ENCODE results near the gene C1orf21. TPM values are rescaled to one million over a fixed set of nuclear protein-coding genes. Genes with fewer than 3 reads are reported as not detected.

C1orf21 gene
- total RNA-seq, 2 experiments from 2014 or later: 7.7 to 8.8 TPM

DNA sequence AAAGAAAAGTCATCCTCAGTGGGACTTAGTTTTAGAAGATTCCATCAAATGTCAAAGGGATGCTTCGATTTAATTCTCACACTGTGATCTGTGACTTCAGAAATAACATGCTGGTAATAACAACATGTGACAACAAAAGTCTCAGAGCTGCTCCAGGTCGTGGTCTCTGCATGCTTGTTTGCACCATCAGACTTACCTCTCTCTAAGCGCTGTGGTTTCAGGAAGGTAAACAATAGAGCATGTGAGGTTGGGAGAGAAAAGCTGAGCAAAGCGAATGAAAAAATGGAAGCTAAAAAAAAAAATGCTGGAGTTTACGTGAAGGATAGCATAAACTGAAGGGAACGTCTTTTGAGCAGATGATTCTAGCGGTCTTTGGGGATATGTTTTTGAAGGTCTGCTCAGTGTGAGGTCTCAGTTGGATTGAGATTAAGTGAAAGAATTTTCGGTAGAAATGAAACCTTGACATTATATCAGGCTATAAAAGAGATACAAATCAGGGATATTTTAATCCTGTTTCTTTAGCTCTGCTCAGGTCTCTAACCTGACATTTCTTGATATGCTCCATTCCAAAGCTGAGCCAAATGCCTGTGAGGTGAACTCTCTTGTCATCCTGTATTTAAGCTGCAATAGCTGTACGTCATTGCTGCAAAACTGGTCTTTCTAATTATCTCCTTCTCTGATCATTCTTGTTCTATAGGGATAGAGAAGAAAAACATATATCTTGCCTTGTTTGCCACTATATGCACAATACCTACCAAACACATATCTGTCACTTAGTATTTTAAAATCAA lies 86.5 kb downstream of the C1orf21 start:
- Mint-ChIP-seq H3K27ac (no peak overlapping the region), H3K4me3 (no peak overlapping the region), H3K27me3 (peaks cover 13% of the 10 kb centered on the region), H3K9me3 (peaks cover 5% of the 10 kb centered on the region), H3K4me1 (no peaks in the 10 kb centered on the region), H3K36me3 (ENCODE audit: low read depth) (peaks cover 3% of the 10 kb centered on the region)
- POLR2A ChIA-PET: no interaction called here
- DNase-seq: no peak
- CTCF ChIA-PET: no interaction called here

GRCh38 chr1:184476187-184476586 lies 89.4 kb downstream of the C1orf21 start:
- POLR2A ChIA-PET: no interaction called here
- H3K4me3 Mint-ChIP-seq: no peak overlapping the region
- H3K27me3 Mint-ChIP-seq: peaks cover 12% of the 10 kb centered on the region
- H3K36me3 Mint-ChIP-seq (ENCODE audit: low read depth): peaks cover 3% of the 10 kb centered on the region
- CTCF ChIA-PET: no interaction called here
- no peak for DNase-seq
- no peak overlapping the region for H3K27ac Mint-ChIP-seq
- peaks cover 5% of the 10 kb centered on the region for H3K9me3 Mint-ChIP-seq
- H3K4me1 Mint-ChIP-seq: no peaks in the 10 kb centered on the region

- H3K27me3 Mint-ChIP-seq: peaks cover 2% of the 10 kb centered on the region
- no peak overlapping the region for H3K27ac Mint-ChIP-seq
- no peak overlapping the region for H3K4me3 Mint-ChIP-seq
- peaks cover 3% of the 10 kb centered on the region for H3K36me3 Mint-ChIP-seq (ENCODE audit: low read depth)
- H3K4me1 Mint-ChIP-seq: no peaks in the 10 kb centered on the region
- ChIA-PET CTCF (no interaction called here), POLR2A (no interaction called here)
- no peak for DNase-seq
- H3K9me3 Mint-ChIP-seq: peaks cover 4% of the 10 kb centered on the region
Measured at GRCh38 chr1:184479435-184480167, 92.8 kb downstream of the C1orf21 start.

DNA sequence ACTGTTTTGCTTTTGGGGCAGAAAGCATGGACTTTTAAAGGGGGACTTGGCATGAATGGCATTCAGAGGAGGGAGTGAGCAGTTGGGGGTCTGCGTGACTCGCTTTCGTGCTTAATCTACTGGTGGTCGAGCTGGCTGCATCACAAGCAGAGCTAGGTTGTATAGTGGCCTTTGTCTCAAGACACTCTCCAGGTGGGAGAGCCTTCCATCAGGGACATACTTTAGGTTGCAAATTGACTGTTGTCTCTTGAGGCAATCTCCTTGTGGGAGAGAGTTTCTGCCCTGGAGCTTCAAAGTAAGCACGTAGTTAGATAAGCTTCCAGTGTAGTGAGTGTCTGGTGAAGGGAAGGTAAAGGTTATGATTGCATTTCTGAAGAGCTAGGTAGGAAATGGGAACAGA lies 93.9 kb downstream of the C1orf21 start:
- Mint-ChIP-seq H3K27me3 (peaks cover 2% of the 10 kb centered on the region), H3K4me1 (no peaks in the 10 kb centered on the region), H3K36me3 (ENCODE audit: low read depth) (no peaks in the 10 kb centered on the region), H3K4me3 (no peak overlapping the region), H3K27ac (no peak overlapping the region), H3K9me3 (no peaks in the 10 kb centered on the region)
- DNase-seq: no peak
- POLR2A ChIA-PET: no interaction called here
- CTCF ChIA-PET: interaction anchor here (0.7 to 1.1 kb wide), 2 partner anchors 260 to 1912 kb away, joined by 3 read pairs; no protein-coding TSS in a partner anchor

- H3K27ac Mint-ChIP-seq: no peak overlapping the region
- no peak overlapping the region for H3K4me3 Mint-ChIP-seq
- ChIA-PET POLR2A (interaction anchor here (1.2 kb wide), 1 partner anchor 14 kb away, joined by 3 read pairs; no protein-coding TSS in a partner anchor), CTCF (no interaction called here)
- no peak for DNase-seq
- H3K36me3 Mint-ChIP-seq (ENCODE audit: low read depth): no peaks in the 10 kb centered on the region
- H3K27me3 Mint-ChIP-seq: peaks cover 2% of the 10 kb centered on the region
- H3K4me1 Mint-ChIP-seq: no peaks in the 10 kb centered on the region
- H3K9me3 Mint-ChIP-seq: no peaks in the 10 kb centered on the region
Measured at GRCh38 chr1:184482136-184482535, 95.3 kb downstream of the C1orf21 start.

DNA sequence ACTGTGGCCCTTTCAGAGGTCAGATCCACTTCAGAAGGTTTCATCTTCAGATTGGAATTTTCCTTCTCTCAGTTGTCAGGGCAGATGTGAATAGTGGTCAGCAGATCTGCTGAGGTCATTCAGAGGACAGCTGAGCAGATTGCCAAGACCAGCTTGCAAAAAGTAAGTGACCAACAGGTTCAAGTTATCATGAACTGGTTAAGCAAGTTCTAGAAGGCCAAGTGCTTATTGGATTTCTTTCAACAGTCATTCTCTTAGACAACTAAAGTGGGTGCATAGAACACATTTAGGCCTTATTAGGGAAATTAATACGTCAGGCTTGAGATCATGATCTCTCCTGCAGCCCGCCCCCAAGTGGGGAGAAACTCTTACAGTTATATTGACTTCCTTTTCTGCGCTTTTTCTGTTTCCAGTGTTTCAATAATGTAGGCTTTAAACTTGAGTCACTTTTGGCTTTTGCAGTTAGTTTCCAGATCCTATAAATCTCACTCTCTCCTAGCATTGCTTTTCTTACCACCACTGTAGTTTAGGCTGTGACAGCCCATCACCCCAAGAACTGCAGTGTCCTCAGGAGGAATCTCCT lies 96.4 kb downstream of the C1orf21 start:
- no peak for DNase-seq
- H3K4me3 Mint-ChIP-seq: no peak overlapping the region
- H3K4me1 Mint-ChIP-seq: no peaks in the 10 kb centered on the region
- H3K27ac Mint-ChIP-seq: no peak overlapping the region
- no peaks in the 10 kb centered on the region for H3K9me3 Mint-ChIP-seq
- H3K27me3 Mint-ChIP-seq: peaks cover 2% of the 10 kb centered on the region
- CTCF ChIA-PET: no interaction called here
- POLR2A ChIA-PET: no interaction called here
- no peaks in the 10 kb centered on the region for H3K36me3 Mint-ChIP-seq (ENCODE audit: low read depth)

DNA sequence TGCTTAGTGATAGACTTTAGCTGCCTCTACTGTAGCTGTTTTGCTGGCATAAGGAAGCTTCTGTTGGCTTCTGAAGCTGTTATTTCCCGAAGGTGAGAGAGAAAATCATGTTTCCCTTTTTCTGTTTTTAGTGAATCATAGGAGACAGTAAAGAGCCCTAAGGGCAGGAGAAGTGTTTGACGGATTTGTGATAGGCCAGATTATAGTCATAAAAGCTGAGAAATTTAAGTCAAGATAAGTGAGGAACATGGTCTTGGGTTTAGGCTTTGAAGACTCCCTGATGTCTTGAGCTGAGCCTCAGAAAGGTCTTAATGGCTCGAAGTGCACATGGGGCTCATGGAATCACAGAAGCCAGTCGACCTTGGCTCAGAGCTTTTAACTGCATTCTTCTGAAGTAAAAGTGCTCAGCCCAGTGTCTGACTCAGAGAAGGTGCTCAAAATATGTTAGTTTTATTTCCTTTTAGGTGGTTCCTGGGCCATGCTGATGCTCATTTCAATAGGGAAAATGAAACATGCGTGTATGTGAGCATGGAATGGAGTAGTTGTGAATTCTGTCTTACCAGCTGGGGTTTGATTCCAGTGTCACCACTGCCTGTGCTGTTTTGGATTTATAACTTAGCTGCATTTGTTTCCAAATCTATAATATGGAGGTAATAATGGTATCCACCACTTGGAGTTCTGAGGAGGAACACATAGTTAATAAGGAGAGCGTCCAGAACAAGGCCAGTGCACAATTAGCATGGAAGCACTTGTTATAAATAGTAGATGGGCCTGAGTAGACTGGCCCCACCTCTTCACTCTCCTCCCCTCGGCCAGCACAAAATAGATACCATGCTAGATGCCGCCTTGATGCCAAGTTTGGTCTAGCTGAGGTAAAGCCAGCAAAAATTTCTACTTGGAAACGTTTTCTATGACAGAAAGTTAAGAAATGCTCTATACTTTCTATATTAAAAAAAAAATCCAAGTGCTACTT lies 99.2 kb downstream of the C1orf21 start:
- POLR2A ChIA-PET: no interaction called here
- Mint-ChIP-seq H3K36me3 (ENCODE audit: low read depth) (no peaks in the 10 kb centered on the region), H3K4me3 (no peak overlapping the region), H3K4me1 (peaks cover 2% of the 10 kb centered on the region), H3K27ac (no peak overlapping the region), H3K27me3 (no peaks in the 10 kb centered on the region), H3K9me3 (no peaks in the 10 kb centered on the region)
- no peak for DNase-seq
- CTCF ChIA-PET: no interaction called here

GRCh38 chr1:184486761-184487445 lies 100.1 kb downstream of the C1orf21 start:
- no peak overlapping the region for H3K4me3 Mint-ChIP-seq
- no peaks in the 10 kb centered on the region for H3K36me3 Mint-ChIP-seq (ENCODE audit: low read depth)
- no peaks in the 10 kb centered on the region for H3K9me3 Mint-ChIP-seq
- H3K27ac Mint-ChIP-seq: no peak overlapping the region
- ChIA-PET POLR2A (no interaction called here), CTCF (no interaction called here)
- H3K4me1 Mint-ChIP-seq: peaks cover 11% of the 10 kb centered on the region
- no peak for DNase-seq
- H3K27me3 Mint-ChIP-seq: no peaks in the 10 kb centered on the region

DNA sequence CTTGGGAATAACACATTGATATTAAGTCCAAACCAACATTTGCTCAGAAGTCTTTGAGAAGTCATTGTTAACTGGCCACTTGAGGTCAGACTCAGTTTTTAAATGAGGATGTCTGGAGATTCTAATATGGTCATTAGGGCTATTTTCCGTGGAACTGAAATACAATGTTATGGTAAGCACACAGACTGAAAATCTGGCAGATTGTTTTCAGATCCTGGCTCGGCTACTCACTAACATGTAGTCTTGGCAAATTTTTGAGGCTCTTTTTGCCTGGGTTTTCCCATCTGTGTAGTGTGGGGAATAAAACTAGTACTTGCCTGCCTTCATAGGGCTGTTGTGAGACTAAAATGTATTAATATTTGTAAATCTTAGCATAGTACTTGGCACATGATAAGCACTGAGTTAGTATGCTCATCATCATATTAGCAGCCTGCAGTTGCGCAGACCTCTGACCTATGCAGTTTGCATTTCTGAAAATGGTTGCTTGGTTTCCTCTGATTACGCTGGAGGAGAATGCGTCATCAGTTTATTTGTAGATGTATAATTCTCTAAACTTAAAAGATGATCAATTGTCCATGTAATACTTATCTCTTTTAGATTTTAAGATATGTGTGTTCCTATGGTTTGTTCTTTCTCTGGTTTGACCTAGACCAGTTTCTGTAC lies 100.8 kb downstream of the C1orf21 start:
- H3K27me3 Mint-ChIP-seq: no peaks in the 10 kb centered on the region

DNA sequence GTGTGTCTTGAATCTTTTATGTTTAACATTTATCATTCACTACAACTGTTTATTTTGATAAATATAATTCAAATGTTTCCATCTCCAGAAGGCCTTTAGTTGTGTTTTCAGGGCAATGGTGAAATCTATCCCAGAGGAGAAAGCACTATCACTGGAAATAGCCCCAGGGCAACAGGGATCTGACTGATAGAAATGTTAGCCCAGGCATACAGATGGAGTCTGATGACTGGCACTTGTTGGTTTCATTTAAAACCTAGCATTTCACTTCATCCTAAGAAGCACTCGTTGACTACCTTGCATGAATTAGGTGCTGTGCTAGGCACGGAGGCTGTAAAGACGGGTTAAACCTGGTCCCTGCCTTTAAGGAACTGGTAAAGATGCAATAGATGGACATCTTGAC lies 103.1 kb downstream of the C1orf21 start:
- no peak for DNase-seq
- Mint-ChIP-seq H3K36me3 (ENCODE audit: low read depth) (no peaks in the 10 kb centered on the region), H3K4me1 (peaks cover 30% of the 10 kb centered on the region), H3K9me3 (no peaks in the 10 kb centered on the region), H3K27me3 (no peaks in the 10 kb centered on the region), H3K4me3 (no peak overlapping the region), H3K27ac (no peak overlapping the region)
- ChIA-PET POLR2A (no interaction called here), CTCF (no interaction called here)

More for the DNA sequence above, 100.8 kb downstream of the C1orf21 start:
- no peaks in the 10 kb centered on the region for H3K36me3 Mint-ChIP-seq (ENCODE audit: low read depth)
- H3K4me1 Mint-ChIP-seq: peaks cover 19% of the 10 kb centered on the region
- DNase-seq: no peak
- H3K9me3 Mint-ChIP-seq: no peaks in the 10 kb centered on the region
- H3K4me3 Mint-ChIP-seq: no peak overlapping the region
- H3K27ac Mint-ChIP-seq: no peak overlapping the region
- POLR2A ChIA-PET: no interaction called here
- CTCF ChIA-PET: no interaction called here

DNA sequence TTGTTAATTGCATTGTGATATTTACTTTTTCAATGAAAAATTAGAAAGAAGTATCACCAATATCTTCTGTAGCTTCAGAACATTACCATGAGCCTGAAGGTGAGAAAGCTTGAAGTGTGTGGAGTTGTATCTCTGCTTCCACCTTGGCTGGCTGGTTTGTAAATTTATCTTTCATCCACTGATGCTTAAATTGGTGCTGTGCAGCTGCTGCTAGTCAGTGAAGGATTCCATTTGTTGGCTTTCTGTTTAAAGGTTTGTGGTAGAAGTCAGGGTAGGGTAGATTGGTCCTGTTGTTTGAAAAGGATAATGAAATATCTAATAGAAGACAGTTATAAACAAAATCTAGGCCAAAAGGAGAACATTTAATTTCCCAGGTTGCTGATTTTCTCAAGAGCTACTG lies 105.7 kb downstream of the C1orf21 start:
- no peak overlapping the region for H3K27ac Mint-ChIP-seq
- POLR2A ChIA-PET: interaction anchor here (0.8 to 1.0 kb wide), 3 partner anchors 14 to 441 kb away, joined by 3 read pairs; partner anchors contain the start of gene TSEN15
- no peak for DNase-seq
- H3K4me3 Mint-ChIP-seq: no peak overlapping the region
- H3K36me3 Mint-ChIP-seq (ENCODE audit: low read depth): no peaks in the 10 kb centered on the region
- peaks cover 32% of the 10 kb centered on the region for H3K4me1 Mint-ChIP-seq
- CTCF ChIA-PET: no interaction called here
- H3K9me3 Mint-ChIP-seq: no peaks in the 10 kb centered on the region
- no peaks in the 10 kb centered on the region for H3K27me3 Mint-ChIP-seq

GRCh38 chr1:184493987-184494388 lies 107.2 kb downstream of the C1orf21 start:
- CTCF ChIA-PET: no interaction called here
- Mint-ChIP-seq H3K36me3 (ENCODE audit: low read depth) (no peaks in the 10 kb centered on the region), H3K27ac (no peak overlapping the region), H3K9me3 (no peaks in the 10 kb centered on the region), H3K27me3 (no peaks in the 10 kb centered on the region), H3K4me1 (peaks cover 32% of the 10 kb centered on the region), H3K4me3 (no peak overlapping the region)
- DNase-seq: no peak
- POLR2A ChIA-PET: no interaction called here

Data from activated CD4-positive, alpha-beta memory T cell treated with anti-CD3 and anti-CD28 coated beads, Interleukin-2, amount 10 ng/mL, durations not matched to agents 7 days and 5 days (primary cell).